ENCODE results near the gene XRCC6. TPM values are rescaled to one million over a fixed set of nuclear protein-coding genes. Genes with fewer than 3 reads are reported as not detected.

Gene XRCC6
- total and polyA plus RNA-seq, 2 of the 4 experiments (the other 2 are of a cell fraction), result 202 to 401 TPM

- Histone ChIP-seq H2AK5ac (ENCODE audit: low read depth, low read length) (no peak overlapping the region), H3K4ac (ENCODE audit: low read depth, low read length) (no peak overlapping the region), H4K20me1 (ENCODE audit: insufficient read depth, low read length) (no peaks in the 10 kb centered on the region), H2AFZ (replicated peaks; ENCODE audit: low read length, poor library complexity) (no peak overlapping the region), H3K27me3 (ENCODE audit: control insufficient read depth, insufficient read depth, low read length) (no peaks in the 10 kb centered on the region), H3K18ac (ENCODE audit: low read depth, low read length) (no peak overlapping the region), H4K8ac (ENCODE audit: low read depth in 2 of 2, low read length in 2 of 2) (no peak overlapping the region), H3K4me3 (ENCODE audit: insufficient read depth, low read depth, low read length) (no peak overlapping the region), H3K9ac (ENCODE audit: low read depth, low read length) (no peak overlapping the region), H3K23ac (ENCODE audit: low read depth, low read length) (no peak overlapping the region), H3K4me1 (ENCODE audit: control insufficient read depth, insufficient read depth, low read length) (peaks cover 6% of the 10 kb centered on the region), H2AK9ac (replicated peaks; ENCODE audit: low read depth, low read length, poor library complexity) (peak overlapping the region; percentile 35), H2BK120ac (ENCODE audit: low read depth, low read length) (no peak overlapping the region), H3K36me3 (ENCODE audit: control insufficient read depth, insufficient read depth, low read length) (peaks cover 7% of the 10 kb centered on the region; the same call in 1 of the 2 replicates), H3K9me1 (ENCODE audit: insufficient read depth, low read length) (0 out of 2 replicates have a peak, but pooled peaks cover 3% of the 10 kb centered on the region), H3K27ac (ENCODE audit: insufficient read depth, low read length) (no peak overlapping the region), H3K56ac (ENCODE audit: extremely low read depth, insufficient read depth, low read length) (no peak overlapping the region), H4K91ac (ENCODE audit: insufficient read depth, low read depth, low read length) (no peak overlapping the region), H3K4me2 (ENCODE audit: low read depth, low read length) (no peak overlapping the region), H2BK15ac (ENCODE audit: low read depth, low read length) (no peak overlapping the region), H3K9me3 (ENCODE audit: control insufficient read depth, insufficient read depth, low read length) (no peaks in the 10 kb centered on the region), H3K79me1 (ENCODE audit: low read depth in 1 of 2, low read length in 2 of 2) (no peaks in the 10 kb centered on the region), H2BK20ac (ENCODE audit: low read depth, low read length) (no peak overlapping the region), H3K14ac (replicated peaks; ENCODE audit: low read depth, low read length) (no peak overlapping the region), H2BK5ac (ENCODE audit: low read depth, low read length, poor library complexity, severe bottlenecking) (no peak overlapping the region), H4K5ac (ENCODE audit: low read depth, low read length) (no peak overlapping the region)
- in situ Hi-C loops (cut with MboI; ENCODE audit: low sequenced_read_pairs) (loop anchor here (5.0 kb wide), 1 partner anchor 247 kb away; no protein-coding TSS in a partner anchor), dilution Hi-C loops (cut with HindIII; ENCODE audit: low sequenced_read_pairs, unreplicated experiment) (no loop called here), intact Hi-C loops (cut with micrococcal nuclease) (no loop called here)
- ChIA-PET CTCF (no interaction called here), POLR2A (ENCODE audit: unreplicated experiment) (no interaction called here)
- DNase-seq, result no peak
- WGBS, 2 experiments (ENCODE audit: extremely low coverage in 2 of 2, insufficient read length in 1 of 2), result 95% methylated on average over 2 of the region's 2 CpGs; no CpG with 5 or more reads in 1 of the 2 experiments
- no peak for ATAC-seq (ENCODE audit: low read depth)
- no TSS peak for BruUV-seq (replicated peaks)
- TF ChIP-seq MXI1 (IDR thresholded peaks at IDR 0.05; ENCODE audit: borderline replicate concordance, low read depth, low read length), result no peak
- TF ChIP-seq CHD1 (IDR thresholded peaks at IDR 0.05; ENCODE audit: low read depth, low read length), result no peak
- no peak for TF ChIP-seq FOS (IDR thresholded peaks at IDR 0.05; ENCODE audit: low read depth, low read length)
- TF ChIP-seq SMC3 (IDR thresholded peaks at IDR 0.05; ENCODE audit: low read depth, low read length), result no peak
- TF ChIP-seq NFE2L2 (IDR thresholded peaks at IDR 0.05; ENCODE audit: low read depth, low read length), result no peak
- TF ChIP-seq MAFK (IDR thresholded peaks at IDR 0.05; ENCODE audit: low read depth, low read length), result no peak
- TF ChIP-seq BHLHE40 (IDR thresholded peaks at IDR 0.05; ENCODE audit: low read depth, low read length), result no peak
- TF ChIP-seq, protein P1, sequence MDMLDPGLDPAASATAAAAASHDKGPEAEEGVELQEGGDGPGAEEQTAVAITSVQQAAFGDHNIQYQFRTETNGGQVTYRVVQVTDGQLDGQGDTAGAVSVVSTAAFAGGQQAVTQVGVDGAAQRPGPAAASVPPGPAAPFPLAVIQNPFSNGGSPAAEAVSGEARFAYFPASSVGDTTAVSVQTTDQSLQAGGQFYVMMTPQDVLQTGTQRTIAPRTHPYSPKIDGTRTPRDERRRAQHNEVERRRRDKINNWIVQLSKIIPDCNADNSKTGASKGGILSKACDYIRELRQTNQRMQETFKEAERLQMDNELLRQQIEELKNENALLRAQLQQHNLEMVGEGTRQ (IDR thresholded peaks at IDR 0.05; ENCODE audit: low read depth, low read length), result no peak
- TF ChIP-seq, protein P2, sequence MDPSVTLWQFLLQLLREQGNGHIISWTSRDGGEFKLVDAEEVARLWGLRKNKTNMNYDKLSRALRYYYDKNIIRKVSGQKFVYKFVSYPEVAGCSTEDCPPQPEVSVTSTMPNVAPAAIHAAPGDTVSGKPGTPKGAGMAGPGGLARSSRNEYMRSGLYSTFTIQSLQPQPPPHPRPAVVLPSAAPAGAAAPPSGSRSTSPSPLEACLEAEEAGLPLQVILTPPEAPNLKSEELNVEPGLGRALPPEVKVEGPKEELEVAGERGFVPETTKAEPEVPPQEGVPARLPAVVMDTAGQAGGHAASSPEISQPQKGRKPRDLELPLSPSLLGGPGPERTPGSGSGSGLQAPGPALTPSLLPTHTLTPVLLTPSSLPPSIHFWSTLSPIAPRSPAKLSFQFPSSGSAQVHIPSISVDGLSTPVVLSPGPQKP (IDR thresholded peaks at IDR 0.05; ENCODE audit: borderline replicate concordance, low read depth, low read length), result no peak
- no peak for TF ChIP-seq RCOR1 (IDR thresholded peaks at IDR 0.05; ENCODE audit: insufficient replicate concordance, low read length)
- TF ChIP-seq CTCF (conservative IDR thresholded peaks at IDR 0.05; ENCODE audit: low read depth, low read length), result no peak
- TF ChIP-seq RAD21 (IDR thresholded peaks at IDR 0.05; ENCODE audit: low read length), result no peak
These were observed 74.1 kb downstream of the XRCC6 start for GRCh38 chr22:41695211-41695610.
